ENCODE results near the gene NUP153.

GRCh38 chr6:17679726-17680125 is 27.0 kb downstream of the NUP153 start:
- TF ChIP-seq CTCF (conservative IDR thresholded peaks at IDR 0.05; ENCODE audit: low read length), result no peak
- no peak for TF ChIP-seq EZH2phosphoT487 (IDR thresholded peaks at IDR 0.05; ENCODE audit: borderline replicate concordance)
